ENCODE measurements around the gene PPP2CA.

PPP2CA gene

DNA sequence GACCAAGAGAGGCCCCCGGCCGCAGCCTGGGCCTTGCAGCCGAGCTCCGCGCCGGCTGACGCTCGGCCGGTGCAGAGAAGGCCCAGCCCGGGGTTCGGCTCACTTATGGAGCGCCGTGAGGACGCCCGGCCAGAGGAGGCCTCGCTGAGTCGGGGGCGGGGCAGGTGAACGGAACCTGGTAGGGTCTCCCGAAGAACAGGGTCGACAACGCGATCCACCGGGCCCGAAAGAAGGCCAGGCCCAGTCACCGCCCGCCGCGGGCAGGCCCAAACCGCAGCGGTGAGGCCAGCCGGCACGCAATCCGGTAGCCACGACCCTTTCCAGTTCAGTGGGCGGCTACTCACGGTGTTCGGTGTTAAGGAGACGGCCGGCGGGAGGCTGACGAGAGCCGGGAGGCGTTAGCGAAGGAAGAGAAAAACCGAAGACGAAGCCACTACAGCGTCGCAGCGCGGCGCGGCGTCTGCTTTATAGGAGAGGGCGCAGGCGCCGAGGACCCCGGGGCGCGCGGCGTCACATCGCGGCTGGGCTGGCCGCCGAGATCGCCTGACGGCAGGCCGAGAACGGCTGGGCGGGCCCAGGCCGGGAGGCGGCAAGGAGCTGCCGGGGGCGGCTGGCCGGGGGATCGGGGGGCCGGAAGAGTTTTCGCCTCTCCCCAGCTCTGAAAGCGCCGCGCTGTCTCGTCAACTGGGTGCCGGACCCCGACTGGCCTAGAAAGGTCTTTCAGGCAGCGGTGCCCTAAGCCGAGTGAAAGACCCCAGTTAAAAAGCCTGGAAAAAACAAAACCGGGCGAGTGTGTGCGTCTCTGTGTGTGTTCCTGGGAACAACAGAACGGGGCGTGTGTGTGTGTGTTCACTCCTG lies 49.1 kb downstream of the PPP2CA start, which contains the start of gene SKP1:
SKP1 (minus strand) TSS at position 440 of the 858 bp plus-strand sequence. CDS start 2,928 bp downstream, outside the sequence.
- peak; percentile 96 for TF ChIP-seq POLR2A (IDR thresholded peaks at IDR 0.05; ENCODE audit: extremely low read depth, insufficient read length)
- no peak; the same call in none of the 2 replicates for TF ChIP-seq MYC (IDR thresholded peaks at IDR 0.05; ENCODE audit: low read depth, low read length)
- TF ChIP-seq MAX (IDR thresholded peaks at IDR 0.05; ENCODE audit: low read depth, low read length) = peak; percentile 35; the same call in 1 of the 2 replicates
- TF ChIP-seq CTCF (IDR thresholded peaks at IDR 0.05; ENCODE audit: low read depth, low read length) = no peak
- peak; percentile 87 for DNase-seq (ENCODE audit: low read depth)
- H3K4me3 ChIP-seq (ENCODE audit: low read depth, low read length) = peak within 1 kb of the TSS; percentile 97

- peak; percentile 46 for DNase-seq (ENCODE audit: low read depth)
- peak overlapping the region; percentile 97 for H3K4me3 ChIP-seq (ENCODE audit: low read depth, low read length)
- TF ChIP-seq MAX (IDR thresholded peaks at IDR 0.05; ENCODE audit: low read depth, low read length) (no peak), CTCF (IDR thresholded peaks at IDR 0.05; ENCODE audit: low read depth, low read length) (no peak), POLR2A (IDR thresholded peaks at IDR 0.05; ENCODE audit: extremely low read depth, insufficient read length) (no peak), MYC (IDR thresholded peaks at IDR 0.05; ENCODE audit: low read depth, low read length) (no peak)
Measured at GRCh38 chr5:134175921-134176510, 49.9 kb downstream of the PPP2CA start.

DNA sequence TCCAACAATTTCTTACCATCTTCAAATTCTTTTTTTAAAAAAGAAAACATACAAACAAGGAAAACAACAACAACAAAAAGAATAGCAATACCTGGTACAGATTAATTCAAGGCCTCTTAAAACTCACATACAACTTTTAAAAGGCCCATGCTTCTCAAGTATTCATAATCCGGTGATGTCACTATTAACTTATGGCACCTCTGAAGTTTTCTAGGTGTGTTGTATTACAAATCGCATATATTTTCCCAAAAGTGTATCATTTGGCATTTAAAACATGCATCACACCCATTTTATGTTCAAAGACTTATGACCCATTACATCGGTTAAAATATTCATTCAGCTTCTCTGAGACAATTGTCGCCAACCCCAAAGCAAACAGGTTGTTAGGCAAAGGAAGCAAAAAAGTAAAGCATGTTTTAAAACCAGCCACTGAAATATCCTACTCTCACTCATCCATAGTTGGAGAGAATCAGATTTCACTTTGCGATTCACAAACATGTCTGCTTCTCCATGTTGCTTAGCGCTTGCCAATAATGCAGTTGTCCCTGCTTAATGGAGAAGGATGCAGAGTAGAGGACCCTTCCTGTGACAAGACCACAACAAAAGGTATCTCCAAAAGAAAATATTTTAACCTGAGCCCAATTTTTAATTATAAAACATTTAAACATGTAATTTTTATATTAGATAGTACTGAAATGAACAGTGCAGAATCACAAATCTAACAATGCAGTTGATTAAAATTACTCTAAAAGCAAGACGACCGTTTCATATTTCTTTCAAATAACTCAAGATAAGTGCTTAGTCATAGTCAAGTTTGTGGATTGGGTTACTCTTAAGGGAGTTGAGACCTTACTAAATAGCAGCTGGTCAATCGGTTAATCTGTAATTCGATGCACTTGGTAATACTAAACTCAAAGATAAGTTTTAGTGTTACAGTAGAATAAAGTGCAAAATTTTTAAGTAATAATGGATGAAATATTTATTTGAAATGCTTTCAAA lies 50.7 kb downstream of the PPP2CA start:
- H3K4me3 ChIP-seq (ENCODE audit: low read depth, low read length) = peak overlapping the region; percentile 97
- peak; percentile 51 for DNase-seq (ENCODE audit: low read depth)
- TF ChIP-seq CTCF (IDR thresholded peaks at IDR 0.05; ENCODE audit: low read depth, low read length) (no peak), POLR2A (IDR thresholded peaks at IDR 0.05; ENCODE audit: extremely low read depth, insufficient read length) (no peak), MYC (IDR thresholded peaks at IDR 0.05; ENCODE audit: low read depth, low read length) (no peak), MAX (IDR thresholded peaks at IDR 0.05; ENCODE audit: low read depth, low read length) (no peak)

- DNase-seq (ENCODE audit: low read depth) = no peak
- TF ChIP-seq POLR2A (IDR thresholded peaks at IDR 0.05; ENCODE audit: extremely low read depth, insufficient read length) = no peak
- TF ChIP-seq CTCF (IDR thresholded peaks at IDR 0.05; ENCODE audit: low read depth, low read length) = no peak
- no peak for TF ChIP-seq MAX (IDR thresholded peaks at IDR 0.05; ENCODE audit: low read depth, low read length)
- no peak for TF ChIP-seq MYC (IDR thresholded peaks at IDR 0.05; ENCODE audit: low read depth, low read length)
- H3K4me3 ChIP-seq (ENCODE audit: low read depth, low read length) = no peak overlapping the region
Measured at GRCh38 chr5:134171972-134172371, 53.9 kb downstream of the PPP2CA start.

DNA sequence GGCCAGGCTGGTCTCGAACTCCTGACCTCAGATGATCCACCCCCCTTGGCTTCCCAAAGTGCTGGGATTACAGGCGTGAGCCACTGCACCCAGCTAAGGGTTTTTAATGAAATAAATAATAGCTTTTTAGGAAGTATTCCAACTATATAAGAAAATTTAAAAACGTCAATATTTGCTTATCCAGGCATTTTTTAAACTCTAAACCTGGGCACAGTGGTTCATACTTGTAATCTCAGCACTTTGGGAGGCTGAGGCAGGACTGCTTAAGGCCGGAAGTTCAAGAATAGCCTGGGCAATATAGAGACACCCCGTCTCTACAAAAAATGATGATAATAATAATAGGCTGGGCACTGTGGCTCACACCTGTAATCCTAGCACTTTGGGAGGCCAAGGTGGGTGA lies 63.3 kb downstream of the PPP2CA start:
- no peak for DNase-seq (ENCODE audit: low read depth)
- H3K4me3 ChIP-seq (ENCODE audit: low read depth, low read length) = no peak overlapping the region
- TF ChIP-seq MYC (IDR thresholded peaks at IDR 0.05; ENCODE audit: low read depth, low read length) (no peak), MAX (IDR thresholded peaks at IDR 0.05; ENCODE audit: low read depth, low read length) (no peak), POLR2A (IDR thresholded peaks at IDR 0.05; ENCODE audit: extremely low read depth, insufficient read length) (no peak), CTCF (IDR thresholded peaks at IDR 0.05; ENCODE audit: low read depth, low read length) (no peak)
